PC-3 (cell line): ENCODE results near the gene PPM1L. TPM values are rescaled to one million over a fixed set of nuclear protein-coding genes. Genes with fewer than 3 reads are reported as not detected.
"Not testable (repeated sequence)": the region's sequence is repeated elsewhere in the genome, so short reads cannot be mapped to it uniquely, and the experiment has no call there.

Source experiments
- ATAC-seq: fragments of 200-7000 bp; cut with Tn5 transposase; 2 replicates; pipeline ENCODE4 v1.9.1; 2020; ENCODE audit warnings: mild to moderate bottlenecking, moderate library complexity
- BruUV-seq: library from RNA; stranded (reverse); fragments of 400-500 nt; replicated peaks from 2 replicates; lab custom pipeline; 2021; lab: Mats Ljungman, UMichigan
- CTCF ChIA-PET: fragments of 300-600 bp; sonication (Branson Sonifier 250); formaldehyde crosslinking; loops from one replicate; lab custom pipeline; 2022; ENCODE audit warnings: antibody characterized with exemption; lab: Charles Lee
- POLR2A ChIA-PET: fragments of 300-600 bp; sonication (Branson Sonifier 250); formaldehyde crosslinking; loops from one replicate; lab custom pipeline; 2022; ENCODE audit warnings: antibody characterized with exemption; ENCODE audit not compliant: unreplicated experiment; lab: Charles Lee
- DNase-seq: peaks from one replicate; pipeline ENCODE4 v3.0.0-alpha.2; 2015
- H2AFZ ChIP-seq: fragments of 300-600 bp; sonication (generic); 2 replicates; pipeline ENCODE4 v1.6.0; 2016; ENCODE audit warnings: antibody characterized with exemption, low read length
- H3F3A ChIP-seq: fragments of 300-600 bp; sonication (generic); one replicate; pipeline ENCODE4 v1.6.0; 2017; ENCODE audit warnings: antibody characterized with exemption, low read length, control low read depth, mild to moderate bottlenecking; ENCODE audit not compliant: unreplicated experiment
- H3K27ac ChIP-seq: fragments of 300-600 bp; sonication (generic); 2 replicates; pipeline ENCODE4 v1.5.1; 2016; ENCODE audit warnings: mild to moderate bottlenecking, low read length
- H3K27me3 ChIP-seq: fragments of 300-600 bp; sonication (generic); 2 replicates; pipeline ENCODE4 v1.6.1; 2016; ENCODE audit warnings: low read length, mixed read lengths
- H3K36me3 ChIP-seq: fragments of 300-600 bp; sonication (generic); 2 replicates; pipeline ENCODE4 v1.6.1; 2016; ENCODE audit warnings: low read depth, mixed run types, low read length, mixed read lengths
- H3K4me1 ChIP-seq: fragments of 300-600 bp; sonication (generic); 2 replicates; pipeline ENCODE4 v1.5.1; 2016; ENCODE audit warnings: low read length; ENCODE audit not compliant: insufficient read depth
- H3K4me2 ChIP-seq: fragments of 300-600 bp; sonication (generic); 2 replicates; pipeline ENCODE4 v1.6.0; 2016; ENCODE audit warnings: low read length
- H3K4me3 ChIP-seq: fragments of 300-600 bp; sonication (generic); 2 replicates; pipeline ENCODE4 v1.5.1; 2016; ENCODE audit warnings: mild to moderate bottlenecking, low read length, mixed read lengths
- H3K79me2 ChIP-seq: fragments of 300-600 bp; sonication (generic); 2 replicates; pipeline ENCODE4 v1.6.1; 2017; ENCODE audit warnings: low read length, mixed read lengths
- H3K9ac ChIP-seq: fragments of 300-600 bp; sonication (generic); 2 replicates; pipeline ENCODE4 v1.6.0; 2016; ENCODE audit warnings: mild to moderate bottlenecking, low read length
- H3K9me2 ChIP-seq: fragments of 300-600 bp; sonication (generic); replicated peaks from 2 replicates; pipeline ENCODE4 v1.6.1; 2016; ENCODE audit warnings: mixed run types, low read length, mixed read lengths
- H3K9me3 ChIP-seq: fragments of 300-600 bp; sonication (generic); 2 replicates; pipeline ENCODE4 v1.6.1; 2016; ENCODE audit warnings: low read length, mixed read lengths
- H4K20me1 ChIP-seq: fragments of 300-600 bp; sonication (generic); 2 replicates; pipeline ENCODE4 v1.6.1; 2016; ENCODE audit warnings: low read length, mixed read lengths
- EZH2 ChIP-seq: fragments of 300-600 bp; sonication (generic); IDR thresholded peaks from one replicate; pipeline ENCODE4 v1.6.1; 2017; ENCODE audit warnings: antibody characterized with exemption, mild to moderate bottlenecking, low read length; ENCODE audit not compliant: unreplicated experiment
- EZH2phosphoT487 ChIP-seq: fragments of 300-600 bp; sonication (generic); IDR thresholded peaks from 2 replicates; pipeline ENCODE4 v1.6.1; 2018; ENCODE audit warnings: mild to moderate bottlenecking, antibody characterized with exemption, low read length, borderline replicate concordance
- intact Hi-C: fragments of 100-400 bp; cut with micrococcal nuclease; formaldehyde crosslinking; loops from 2 replicates; pipeline ENCODE4 v1.9.0; 2023
- total RNA-seq: library from RNA; depleted of rRNA; stranded (reverse); fragments of >200 nt; gene quantifications from 2 replicates; pipeline ENCODE4 v1.2.3, GENCODE V29; 2014
- TF ChIP-seq, protein P1 (sequence below): fragments of 300-600 bp; sonication (generic); conservative IDR thresholded peaks from 2 replicates; pipeline ENCODE4 v1.5.1; 2017; ENCODE audit warnings: antibody characterized with exemption, low read depth, mild to moderate bottlenecking, low read length

Gene PPM1L
- total RNA-seq, 1 experiment from 2014 or later = 7.0 TPM

GRCh38 chr3:160982491-160982890 is 226.5 kb downstream of the PPM1L start:
- ChIA-PET POLR2A (no interaction called here), CTCF (no interaction called here)
- DNase-seq (no peak), ATAC-seq (no peak)
- H3K9me2 ChIP-seq = no peaks in the 10 kb centered on the region
- intact Hi-C loops = no loop called here
- no peaks in the 10 kb centered on the region for H3K4me1 ChIP-seq
- no peak overlapping the region for H3K4me2 ChIP-seq
- H3K27me3 ChIP-seq = no peaks in the 10 kb centered on the region
- no peaks in the 10 kb centered on the region for H4K20me1 ChIP-seq
- no peak overlapping the region for H3K9ac ChIP-seq
- H3K4me3 ChIP-seq = no peak overlapping the region
- no peak overlapping the region for H2AFZ ChIP-seq
- BruUV-seq = no TSS peak
- 0 out of 2 replicates have a peak, but pooled peaks cover 5% of the 10 kb centered on the region for H3K36me3 ChIP-seq
- H3K9me3 ChIP-seq = 0 out of 2 replicates have a peak, but pooled peaks cover 6% of the 10 kb centered on the region
- no peaks in the 10 kb centered on the region for H3K79me2 ChIP-seq
- TF ChIP-seq EZH2 (no peak), EZH2phosphoT487 (no peak)
- TF ChIP-seq, protein P1, sequence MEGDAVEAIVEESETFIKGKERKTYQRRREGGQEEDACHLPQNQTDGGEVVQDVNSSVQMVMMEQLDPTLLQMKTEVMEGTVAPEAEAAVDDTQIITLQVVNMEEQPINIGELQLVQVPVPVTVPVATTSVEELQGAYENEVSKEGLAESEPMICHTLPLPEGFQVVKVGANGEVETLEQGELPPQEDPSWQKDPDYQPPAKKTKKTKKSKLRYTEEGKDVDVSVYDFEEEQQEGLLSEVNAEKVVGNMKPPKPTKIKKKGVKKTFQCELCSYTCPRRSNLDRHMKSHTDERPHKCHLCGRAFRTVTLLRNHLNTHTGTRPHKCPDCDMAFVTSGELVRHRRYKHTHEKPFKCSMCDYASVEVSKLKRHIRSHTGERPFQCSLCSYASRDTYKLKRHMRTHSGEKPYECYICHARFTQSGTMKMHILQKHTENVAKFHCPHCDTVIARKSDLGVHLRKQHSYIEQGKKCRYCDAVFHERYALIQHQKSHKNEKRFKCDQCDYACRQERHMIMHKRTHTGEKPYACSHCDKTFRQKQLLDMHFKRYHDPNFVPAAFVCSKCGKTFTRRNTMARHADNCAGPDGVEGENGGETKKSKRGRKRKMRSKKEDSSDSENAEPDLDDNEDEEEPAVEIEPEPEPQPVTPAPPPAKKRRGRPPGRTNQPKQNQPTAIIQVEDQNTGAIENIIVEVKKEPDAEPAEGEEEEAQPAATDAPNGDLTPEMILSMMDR = no peak
- H3F3A ChIP-seq = no peaks in the 10 kb centered on the region
- no peak overlapping the region for H3K27ac ChIP-seq

- H2AFZ ChIP-seq, H3K9ac ChIP-seq, H3F3A ChIP-seq, H3K36me3 ChIP-seq, ATAC-seq, H3K4me3 ChIP-seq, DNase-seq, CTCF ChIA-PET, H3K4me1 ChIP-seq, BruUV-seq, H3K4me2 ChIP-seq, intact Hi-C loops, H3K9me2 ChIP-seq, H3K79me2 ChIP-seq, POLR2A ChIA-PET, H4K20me1 ChIP-seq, H3K27me3 ChIP-seq, H3K27ac ChIP-seq, H3K9me3 ChIP-seq: not testable (repeated sequence)
These were observed 227.9 kb downstream of the PPM1L start for GRCh38 chr3:160983900-160984299.

- Histone ChIP-seq H3K4me2 (no peak overlapping the region), H3F3A (no peaks in the 10 kb centered on the region), H3K9me2 (no peaks in the 10 kb centered on the region), H3K27ac (no peak overlapping the region), H3K79me2 (no peaks in the 10 kb centered on the region), H3K27me3 (no peaks in the 10 kb centered on the region), H3K36me3 (0 out of 2 replicates have a peak, but pooled peaks cover 5% of the 10 kb centered on the region), H3K4me1 (no peaks in the 10 kb centered on the region), H2AFZ (no peak overlapping the region), H4K20me1 (no peaks in the 10 kb centered on the region), H3K9ac (no peak overlapping the region), H3K4me3 (no peak overlapping the region), H3K9me3 (0 out of 2 replicates have a peak, but pooled peaks cover 6% of the 10 kb centered on the region)
- ATAC-seq (no peak), DNase-seq (no peak)
- POLR2A ChIA-PET = interaction anchor here (0.6 kb wide), 1 partner anchor 175 kb away, joined by 3 read pairs; no protein-coding TSS in a partner anchor
- intact Hi-C loops = no loop called here
- CTCF ChIA-PET = no interaction called here
- no TSS peak for BruUV-seq
- no peak for TF ChIP-seq EZH2
- no peak for TF ChIP-seq EZH2phosphoT487
- TF ChIP-seq, protein P1 = no peak
These were observed 230.0 kb downstream of the PPM1L start for GRCh38 chr3:160986069-160986468.
